ENCODE data around the gene NKAIN2.

The NKAIN2 gene

GRCh38 chr6:124040655-124041054 is 237.0 kb downstream of the NKAIN2 start:
- no peak for DNase-seq

DNA sequence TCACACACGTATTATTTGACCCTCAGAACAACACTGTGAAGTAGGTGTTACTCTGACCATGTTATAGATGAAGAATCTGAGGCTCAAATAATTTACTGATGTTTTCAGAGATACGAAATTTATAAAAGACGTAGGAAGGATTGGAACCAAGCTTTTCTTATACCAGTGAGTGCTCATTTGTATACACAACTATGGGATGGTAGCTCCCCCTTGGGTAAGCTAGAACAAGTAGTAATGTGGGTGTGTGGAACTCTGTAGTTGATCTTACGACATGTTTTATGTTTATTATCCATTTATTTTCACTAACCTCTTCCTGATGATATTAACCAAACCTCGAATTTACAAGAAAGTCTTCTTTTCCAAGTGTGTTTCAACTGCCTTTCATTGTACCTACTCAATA is 248.5 kb downstream of the NKAIN2 start:
- no peak for DNase-seq

DNA sequence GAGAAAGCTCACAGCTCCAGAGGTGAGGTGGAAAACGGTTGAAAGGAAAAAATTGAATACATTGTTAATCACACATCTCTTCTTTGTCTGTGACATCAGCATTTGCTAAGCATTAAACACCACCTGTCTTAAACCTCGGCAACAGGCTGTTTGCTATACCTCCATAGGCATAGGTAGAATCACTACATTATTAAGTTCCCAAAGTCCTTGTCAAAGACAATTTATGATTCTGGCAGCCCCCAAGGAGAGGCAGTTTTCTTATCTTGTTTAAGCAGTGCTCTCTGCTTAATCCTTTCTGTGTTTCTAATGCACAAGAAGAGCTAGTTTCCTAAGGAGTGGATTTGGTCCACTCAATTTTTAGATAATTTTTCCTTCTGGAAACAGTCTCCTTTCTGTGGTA is 249.7 kb downstream of the NKAIN2 start:
- no peak for DNase-seq

GRCh38 chr6:124054034-124054433 is 250.4 kb downstream of the NKAIN2 start:
- no peak for DNase-seq

- no peak for DNase-seq
These were observed 251.7 kb downstream of the NKAIN2 start for GRCh38 chr6:124055395-124055794.

- DNase-seq, result no peak
These were observed 252.3 kb downstream of the NKAIN2 start for GRCh38 chr6:124055963-124056362.

- DNase-seq, result no peak
These were observed 253.0 kb downstream of the NKAIN2 start for GRCh38 chr6:124056407-124057334.

DNA sequence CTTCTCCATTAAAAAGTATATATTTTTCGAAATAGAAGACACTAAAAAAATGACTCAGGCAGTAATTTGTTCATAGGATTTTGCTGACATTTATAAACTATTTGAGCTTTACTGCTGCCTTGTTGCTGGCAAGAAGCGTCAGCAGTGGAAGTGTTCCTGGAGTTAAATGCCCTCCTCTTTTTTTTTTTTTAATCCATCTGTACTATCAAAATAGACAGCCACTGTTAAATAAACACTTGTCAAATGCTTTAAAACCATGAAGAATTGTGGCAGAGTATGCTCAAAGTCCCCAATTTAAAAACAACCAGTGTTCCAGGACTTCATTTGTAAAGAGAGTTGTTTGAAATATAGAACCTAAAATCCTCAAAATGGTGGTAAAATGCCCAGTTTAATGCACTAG is 253.8 kb downstream of the NKAIN2 start:
- no peak for DNase-seq

GRCh38 chr6:124064317-124065113 is 260.9 kb downstream of the NKAIN2 start:
- no peak for DNase-seq

GRCh38 chr6:124066269-124066668 is 262.6 kb downstream of the NKAIN2 start:
- DNase-seq, result no peak

DNA sequence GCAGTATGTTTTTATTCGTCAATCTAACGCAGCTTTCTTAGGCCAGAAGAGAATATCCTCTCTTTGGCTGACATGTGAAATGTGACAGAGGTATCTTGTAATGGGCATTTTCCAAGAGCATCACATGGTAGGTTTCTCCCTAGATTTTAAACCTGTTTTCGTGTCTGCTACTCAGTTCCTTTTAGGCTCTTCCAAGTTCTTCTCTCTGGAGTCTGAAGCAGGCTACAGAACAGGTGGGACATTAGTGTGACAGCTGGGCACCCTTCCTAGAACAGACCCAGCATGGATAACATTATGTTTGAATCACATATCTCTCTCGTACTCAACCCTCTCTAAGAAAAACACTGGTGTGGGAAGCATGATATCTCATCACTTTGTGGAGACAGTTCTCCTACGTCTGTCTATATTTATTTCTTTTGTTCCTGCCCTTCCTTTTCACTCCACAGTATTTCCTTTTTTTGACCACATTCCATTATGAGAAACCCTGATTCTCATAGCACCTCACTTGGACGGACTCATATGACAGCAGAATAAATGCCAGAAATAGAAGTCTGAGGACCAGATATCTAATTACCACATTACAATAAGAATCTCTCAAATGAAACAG is 263.4 kb downstream of the NKAIN2 start:
- no peak for DNase-seq

DNA sequence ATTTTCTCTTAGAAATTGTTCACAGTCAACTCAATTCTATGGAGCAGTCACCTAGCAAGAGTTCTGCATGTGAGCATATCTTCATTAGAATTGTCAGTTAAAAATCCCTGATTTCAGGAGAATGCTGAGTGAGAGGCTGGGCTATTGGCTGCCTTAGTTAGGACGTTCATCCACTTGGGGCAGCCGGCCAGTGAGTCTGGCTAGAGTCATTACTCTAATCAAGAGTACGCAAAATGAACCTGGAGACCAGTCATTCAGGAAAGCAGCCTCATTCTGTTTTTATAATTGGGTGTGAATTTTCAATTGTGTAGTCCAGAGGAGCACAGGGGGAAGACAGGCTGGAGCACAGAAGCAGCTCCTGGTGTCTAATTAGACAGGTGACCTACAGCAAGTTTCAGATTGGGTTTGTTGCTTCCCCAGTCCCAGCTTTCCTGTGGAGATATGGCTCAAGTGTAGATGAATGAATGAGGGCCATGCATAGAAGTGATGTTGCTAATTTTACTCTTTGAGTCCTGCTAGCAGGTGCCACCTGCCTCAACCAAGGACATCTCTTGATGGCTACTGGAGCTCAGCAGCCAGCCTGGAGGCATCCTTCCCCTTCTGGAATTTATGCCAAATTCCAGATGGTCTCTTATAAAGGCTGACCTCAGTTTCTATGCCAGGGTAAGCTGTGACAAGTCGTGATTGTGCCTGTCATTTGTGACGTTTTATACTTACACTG is 265.7 kb downstream of the NKAIN2 start:
- DNase-seq, result no peak

- DNase-seq, result no peak
These were observed 269.4 kb downstream of the NKAIN2 start for GRCh38 chr6:124073021-124073420.

DNA sequence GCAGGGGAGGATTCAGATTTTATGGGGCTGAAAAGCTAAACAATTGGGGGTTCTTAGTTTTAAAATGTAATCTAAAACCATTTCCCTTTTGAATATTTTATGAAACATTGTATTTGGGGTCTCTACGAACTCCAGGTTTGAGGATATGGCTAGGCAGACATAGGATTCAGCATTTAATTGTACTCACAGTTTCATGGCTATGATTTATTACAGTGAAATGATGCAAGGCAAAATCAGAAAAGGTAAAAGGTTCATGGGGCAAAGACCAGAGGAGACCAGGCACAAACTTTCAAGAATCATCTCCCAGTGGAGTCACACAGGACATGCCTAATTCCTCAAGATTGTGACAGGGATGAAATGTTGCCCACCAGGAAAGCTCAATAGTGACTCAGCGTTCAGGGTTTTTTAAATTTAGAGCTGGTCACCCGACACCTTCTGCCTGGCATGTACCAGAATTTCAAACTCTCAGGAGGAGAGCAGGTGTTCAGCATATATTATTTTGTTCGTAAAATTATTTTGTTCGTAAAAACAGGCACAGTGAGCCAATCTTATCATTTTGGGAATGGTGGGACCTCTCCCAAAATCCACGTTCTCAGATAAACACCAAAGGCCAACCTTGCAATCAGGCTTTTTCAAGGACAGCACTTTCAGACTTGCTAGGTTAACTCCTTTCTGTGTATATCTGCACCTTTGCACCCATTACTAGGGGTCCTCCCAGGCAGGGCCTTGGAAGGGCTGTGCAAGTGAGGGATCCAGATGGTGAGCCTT is 270.3 kb downstream of the NKAIN2 start:
- DNase-seq, result no peak

DNA sequence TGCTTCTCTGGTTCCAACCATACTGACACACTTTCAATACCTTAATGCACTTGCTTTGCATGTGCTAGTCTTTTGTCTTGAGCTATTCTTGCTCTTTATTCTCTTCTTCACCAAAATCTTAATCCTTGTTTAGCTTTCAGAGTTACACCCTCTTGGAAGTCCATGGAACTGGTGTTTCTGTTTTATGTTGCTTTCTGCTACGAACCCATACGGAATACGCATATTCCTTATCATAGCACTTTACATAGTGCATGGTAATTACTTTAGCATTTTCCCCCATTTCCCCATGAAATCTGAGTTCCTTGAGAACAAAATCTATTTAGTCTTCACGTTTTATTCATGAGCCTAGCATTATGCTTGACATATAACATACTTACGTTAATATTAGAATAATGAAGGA is 270.9 kb downstream of the NKAIN2 start:
- DNase-seq, result no peak

DNA sequence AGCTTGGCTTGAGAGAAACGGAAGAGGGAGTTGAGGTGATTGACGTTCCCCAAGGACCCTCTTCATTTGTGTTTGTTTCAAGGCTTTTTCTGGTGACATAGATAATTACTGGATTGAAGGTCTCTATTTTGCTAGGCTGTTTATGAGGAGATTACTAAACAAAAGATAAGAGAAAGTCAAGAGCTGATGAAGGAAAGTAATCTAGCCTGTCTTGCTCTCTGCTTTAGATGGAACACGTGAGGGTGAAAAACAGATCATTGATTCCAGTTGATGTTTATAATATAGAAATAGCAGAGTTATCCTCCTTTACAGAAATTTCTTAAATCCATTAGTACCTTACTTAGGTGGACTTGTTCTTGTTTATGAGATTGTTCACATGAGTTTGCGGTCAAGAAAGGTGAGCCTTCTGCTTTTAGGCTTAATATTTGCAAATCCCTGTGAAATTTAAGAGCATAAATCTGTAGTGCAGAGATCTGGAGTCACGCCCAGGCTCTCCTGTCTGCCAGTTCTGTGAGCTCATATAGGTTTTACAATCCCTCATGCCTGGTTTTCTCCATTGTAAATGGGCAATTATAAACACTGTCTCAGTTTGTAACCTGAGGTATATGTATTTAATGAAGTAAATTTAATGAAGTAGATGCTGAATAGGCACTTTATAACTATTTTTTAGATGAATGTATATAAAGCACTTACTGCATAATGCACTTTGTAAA is 272.8 kb downstream of the NKAIN2 start:
- no peak for DNase-seq

- DNase-seq, result no peak
These were observed 274.5 kb downstream of the NKAIN2 start for GRCh38 chr6:124078169-124078568.

DNA sequence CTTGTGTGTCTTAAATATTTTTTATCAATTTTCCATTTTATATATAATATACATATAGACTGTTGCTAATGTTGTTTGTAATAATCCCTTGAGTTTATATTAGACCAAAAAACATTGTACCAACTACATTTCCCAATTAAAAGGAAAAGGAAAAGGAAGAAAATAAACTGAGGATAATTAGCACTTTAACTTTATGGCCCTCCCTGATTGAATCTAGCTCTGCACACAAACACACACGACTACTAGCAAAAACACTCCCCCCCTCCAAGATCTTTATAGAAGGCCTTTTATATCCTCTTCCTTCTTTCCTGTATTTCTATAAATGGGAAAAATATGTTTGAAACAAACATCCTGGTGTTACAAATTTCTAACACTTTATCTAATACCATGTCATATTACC is 276.8 kb downstream of the NKAIN2 start:
- no peak for DNase-seq

- DNase-seq, result no peak
These were observed 286.8 kb downstream of the NKAIN2 start for GRCh38 chr6:124090491-124090890.

DNA sequence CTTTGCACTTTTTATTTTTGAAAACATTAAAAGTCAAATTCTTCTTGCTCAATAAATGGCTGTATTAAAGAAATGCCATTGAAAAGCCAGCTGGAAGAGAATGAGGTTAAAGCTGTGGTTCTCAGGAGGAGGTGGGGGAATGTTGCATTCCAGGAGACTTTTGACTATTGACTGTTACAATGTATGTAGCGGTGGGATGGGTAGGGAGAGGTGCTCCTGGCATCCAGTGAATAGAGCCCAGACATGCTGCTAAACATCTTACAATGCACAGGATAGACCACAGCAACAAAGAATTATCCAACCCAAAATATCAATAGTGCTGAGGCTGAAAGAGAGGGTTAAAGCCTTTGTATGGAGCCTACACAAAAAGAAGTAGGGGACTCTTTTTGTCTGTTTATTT is 295.9 kb downstream of the NKAIN2 start:
- DNase-seq, result no peak

- DNase-seq, result no peak
These were observed 306.8 kb downstream of the NKAIN2 start for GRCh38 chr6:124110514-124110913.

All from CD4-positive, alpha-beta T cell treated with Interleukin-4 for 4 hours (primary cell).